Fibroblast of pulmonary artery (primary cell): ENCODE measurements around the gene PPP1R3G.

Source experiments
- DNase-seq: peaks from one replicate; pipeline ENCODE4 v3.0.0-alpha.2; 2010; ENCODE audit warnings: low read depth
- H3K4me3 ChIP-seq: replicated peaks from 2 replicates; pipeline ENCODE4 v1.5.1; 2011; ENCODE audit warnings: low read depth, mild to moderate bottlenecking, control low read depth, low read length, moderate library complexity
- CTCF ChIP-seq: IDR thresholded peaks from 2 replicates; pipeline ENCODE4 v1.5.1; 2011; ENCODE audit warnings: mild to moderate bottlenecking, control low read depth, low read length, inconsistent platforms; ENCODE audit errors: missing control alignments

Gene PPP1R3G

GRCh38 chr6:5085648-5086293, 630 bp downstream of the PPP1R3G start:
- H3K4me3 ChIP-seq, result peak overlapping the region; percentile 58
- TF ChIP-seq CTCF, result no peak
- peak; percentile 48 for DNase-seq

- TF ChIP-seq CTCF, result no peak
- H3K4me3 ChIP-seq, result peak overlapping the region; percentile 10
- no peak for DNase-seq
These were observed 1.3 kb downstream of the PPP1R3G start for GRCh38 chr6:5086294-5086890.

- DNase-seq, result no peak
- no peak overlapping the region for H3K4me3 ChIP-seq
- no peak for TF ChIP-seq CTCF
These were observed 2.2 kb downstream of the PPP1R3G start for GRCh38 chr6:5087389-5087788.

DNA sequence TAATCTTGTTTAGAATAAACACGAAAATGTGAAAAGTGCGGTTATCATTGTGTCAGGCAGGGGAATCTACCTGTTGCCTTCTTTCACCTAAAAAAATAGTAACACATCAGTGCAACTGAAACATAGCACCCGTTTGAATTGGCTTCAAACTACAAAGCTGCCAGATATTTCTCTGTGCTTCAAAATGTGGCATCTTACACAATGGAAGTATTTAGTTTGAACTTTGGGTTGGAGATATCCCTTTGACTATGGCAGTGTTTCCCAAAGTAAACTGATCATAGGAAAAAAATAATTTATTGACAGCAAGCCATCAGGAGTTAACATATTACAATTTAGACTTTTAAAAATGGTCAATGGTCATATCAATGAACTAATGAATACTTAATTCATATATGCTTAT, 3.6 kb downstream of the PPP1R3G start:
- no peak overlapping the region for H3K4me3 ChIP-seq
- no peak for DNase-seq
- no peak for TF ChIP-seq CTCF

GRCh38 chr6:5089481-5090438, 4.6 kb downstream of the PPP1R3G start:
- no peak for DNase-seq
- no peak overlapping the region for H3K4me3 ChIP-seq
- TF ChIP-seq CTCF, result no peak

GRCh38 chr6:5090603-5091002, 5.5 kb downstream of the PPP1R3G start:
- H3K4me3 ChIP-seq, result no peak overlapping the region
- TF ChIP-seq CTCF, result no peak
- DNase-seq, result no peak
